GM12872 (cell line): Measurements from ENCODE around the gene GIPC2.

ENCODE experiments used
- CTCF ChIP-seq: IDR thresholded peaks from 3 replicates; pipeline ENCODE4 v1.5.1; 2011; ENCODE audit warnings: low read depth, mild to moderate bottlenecking, low read length, moderate library complexity; ENCODE audit not compliant: insufficient read depth

Gene GIPC2

GRCh38 chr1:78101514-78101913 lies 55.7 kb downstream of the GIPC2 start:
- TF ChIP-seq CTCF, result no peak

GRCh38 chr1:78102082-78102481 lies 56.3 kb downstream of the GIPC2 start:
- no peak for TF ChIP-seq CTCF

- TF ChIP-seq CTCF, result no peak
These were observed 57.1 kb downstream of the GIPC2 start for GRCh38 chr1:78102916-78103315.

- no peak for TF ChIP-seq CTCF
These were observed 58.6 kb downstream of the GIPC2 start for GRCh38 chr1:78104322-78104721.

GRCh38 chr1:78113156-78113916 lies 67.6 kb downstream of the GIPC2 start:
- TF ChIP-seq CTCF, result no peak

- peak; percentile 61 for TF ChIP-seq CTCF
These were observed 68.5 kb downstream of the GIPC2 start for GRCh38 chr1:78114034-78114956.

GRCh38 chr1:78121710-78122109 lies 75.9 kb downstream of the GIPC2 start:
- no peak for TF ChIP-seq CTCF
